ENCODE measurements around the gene STYK1. TPM values are rescaled to one million over a fixed set of nuclear protein-coding genes. Genes with fewer than 3 reads are reported as not detected.
"Not testable (repeated sequence)": the region's sequence is repeated elsewhere in the genome, so short reads cannot be mapped to it uniquely, and the experiment has no call there.

The STYK1 gene
- total and polyA plus RNA-seq, 7 donors, result 0.16 to 14.1 (median 3.7) TPM; not detected in 1

DNA sequence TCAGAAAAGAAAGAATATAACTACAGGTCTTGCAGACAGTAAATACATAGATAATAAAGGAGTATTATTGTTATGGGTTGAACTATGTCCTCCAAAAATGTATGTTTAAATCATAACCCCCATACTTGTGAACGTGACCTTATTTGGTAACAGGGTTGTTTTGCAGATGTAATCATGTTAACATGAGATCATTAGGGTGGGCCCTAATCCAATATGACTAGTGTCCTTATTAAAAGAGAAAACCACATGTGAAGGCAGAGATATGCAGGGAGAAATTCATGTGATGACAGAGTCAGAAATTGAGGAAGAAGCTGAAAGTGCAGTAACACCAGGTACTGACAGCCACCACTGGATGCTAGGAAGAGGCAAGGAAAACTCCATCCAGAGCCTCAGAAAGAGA lies 89.4 kb downstream of the STYK1 start:
- no peaks in the 10 kb centered on the region for H3K27me3 ChIP-seq
- intact Hi-C loops (cut with DNase I), result no loop called here

GRCh38 chr12:10582704-10583103 lies 91.1 kb downstream of the STYK1 start:
- 91 to 97% methylated on average over 3 of the region's 3 CpGs for WGBS, 2 donors
- H3K27me3 ChIP-seq, result no peaks in the 10 kb centered on the region
- intact Hi-C loops (cut with DNase I), result no loop called here
- no peaks in the 10 kb centered on the region for H3K4me1 ChIP-seq
- TF ChIP-seq POLR2AphosphoS5 (IDR thresholded peaks at IDR 0.05) (no peak), POLR2A (IDR thresholded peaks at IDR 0.05) (no peak), EP300 (IDR thresholded peaks at IDR 0.05) (no peak)
- TF ChIP-seq, protein P1, sequence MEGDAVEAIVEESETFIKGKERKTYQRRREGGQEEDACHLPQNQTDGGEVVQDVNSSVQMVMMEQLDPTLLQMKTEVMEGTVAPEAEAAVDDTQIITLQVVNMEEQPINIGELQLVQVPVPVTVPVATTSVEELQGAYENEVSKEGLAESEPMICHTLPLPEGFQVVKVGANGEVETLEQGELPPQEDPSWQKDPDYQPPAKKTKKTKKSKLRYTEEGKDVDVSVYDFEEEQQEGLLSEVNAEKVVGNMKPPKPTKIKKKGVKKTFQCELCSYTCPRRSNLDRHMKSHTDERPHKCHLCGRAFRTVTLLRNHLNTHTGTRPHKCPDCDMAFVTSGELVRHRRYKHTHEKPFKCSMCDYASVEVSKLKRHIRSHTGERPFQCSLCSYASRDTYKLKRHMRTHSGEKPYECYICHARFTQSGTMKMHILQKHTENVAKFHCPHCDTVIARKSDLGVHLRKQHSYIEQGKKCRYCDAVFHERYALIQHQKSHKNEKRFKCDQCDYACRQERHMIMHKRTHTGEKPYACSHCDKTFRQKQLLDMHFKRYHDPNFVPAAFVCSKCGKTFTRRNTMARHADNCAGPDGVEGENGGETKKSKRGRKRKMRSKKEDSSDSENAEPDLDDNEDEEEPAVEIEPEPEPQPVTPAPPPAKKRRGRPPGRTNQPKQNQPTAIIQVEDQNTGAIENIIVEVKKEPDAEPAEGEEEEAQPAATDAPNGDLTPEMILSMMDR (IDR thresholded peaks at IDR 0.05), result no peak
- no peak for DNase-seq
- H3K27ac ChIP-seq, result no peak overlapping the region
- H3K36me3 ChIP-seq, result peaks cover 0 to 5% (median 0%) of the 10 kb centered on the region in 4 donors
- no peaks in the 10 kb centered on the region for H3K9me3 ChIP-seq
- H3K4me3 ChIP-seq, result no peak overlapping the region

More for the DNA sequence above, 89.4 kb downstream of the STYK1 start:
- 56 to 76% methylated on average over 1 of the region's 1 CpG for WGBS, 2 donors
- Histone ChIP-seq H3K4me1 (no peaks in the 10 kb centered on the region), H3K4me3 (no peak overlapping the region), H3K36me3 (peaks cover 0 to 8% (median 0%) of the 10 kb centered on the region in 4 donors), H3K9me3 (no peaks in the 10 kb centered on the region), H3K27ac (no peak overlapping the region)
- TF ChIP-seq, protein P1 (IDR thresholded peaks at IDR 0.05), result no peak
- TF ChIP-seq POLR2AphosphoS5 (IDR thresholded peaks at IDR 0.05), result no peak
- no peak for TF ChIP-seq EP300 (IDR thresholded peaks at IDR 0.05)
- TF ChIP-seq POLR2A (IDR thresholded peaks at IDR 0.05), result no peak
- DNase-seq, result no peak

GRCh38 chr12:10582133-10582532 lies 91.7 kb downstream of the STYK1 start:
- DNase-seq; H3K27me3 ChIP-seq; H3K4me3 ChIP-seq; H3K27ac ChIP-seq; intact Hi-C loops (cut with DNase I); H3K9me3 ChIP-seq; H3K4me1 ChIP-seq; H3K36me3 ChIP-seq: not testable (repeated sequence)
- 84 to 92% methylated on average over 3 of the region's 3 CpGs for WGBS, 2 donors

- Histone ChIP-seq H3K4me3 (no peak overlapping the region), H3K9me3 (no peaks in the 10 kb centered on the region), H3K36me3 (no peaks in the 10 kb centered on the region), H3K4me1 (no peaks in the 10 kb centered on the region), H3K27me3 (peaks cover 0 to 3% (median 0%) of the 10 kb centered on the region in 3 donors), H3K27ac (no peak overlapping the region)
- DNase-seq, result no peak
- TF ChIP-seq POLR2AphosphoS5 (IDR thresholded peaks at IDR 0.05), result no peak
- no peak for TF ChIP-seq POLR2A (IDR thresholded peaks at IDR 0.05)
- no peak for TF ChIP-seq EP300 (IDR thresholded peaks at IDR 0.05)
- TF ChIP-seq, protein P1 (IDR thresholded peaks at IDR 0.05), result no peak
- intact Hi-C loops (cut with DNase I), result no loop called here
- WGBS, 2 donors, result 84 to 89% methylated on average over 2 of the region's 2 CpGs
These were observed 99.5 kb downstream of the STYK1 start for GRCh38 chr12:10574307-10574706.

GRCh38 chr12:10572021-10572490 lies 101.8 kb downstream of the STYK1 start:
- H3K9me3 ChIP-seq; H3K36me3 ChIP-seq; DNase-seq; H3K4me1 ChIP-seq; intact Hi-C loops (cut with DNase I); H3K27ac ChIP-seq; H3K4me3 ChIP-seq; H3K27me3 ChIP-seq: not testable (repeated sequence)
- 55 to 64% methylated on average over 3 of the region's 3 CpGs for WGBS, 2 donors

- intact Hi-C loops (cut with DNase I), result no loop called here
- Histone ChIP-seq H3K4me3 (no peak overlapping the region), H3K27me3 (peaks cover 0 to 3% (median 0%) of the 10 kb centered on the region in 3 donors), H3K4me1 (no peaks in the 10 kb centered on the region), H3K9me3 (no peaks in the 10 kb centered on the region), H3K27ac (no peak overlapping the region), H3K36me3 (no peaks in the 10 kb centered on the region)
- WGBS, 2 donors, result 88 to 92% methylated on average over 11 of the region's 11 CpGs
- no peak for DNase-seq
- TF ChIP-seq POLR2A (IDR thresholded peaks at IDR 0.05) (no peak), EP300 (IDR thresholded peaks at IDR 0.05) (no peak), POLR2AphosphoS5 (IDR thresholded peaks at IDR 0.05) (no peak)
- TF ChIP-seq, protein P1 (IDR thresholded peaks at IDR 0.05), result no peak
These were observed 102.7 kb downstream of the STYK1 start for GRCh38 chr12:10571141-10571540.
